ENCODE data around the gene OR56A1. TPM values are rescaled to one million over a fixed set of nuclear protein-coding genes. Genes with fewer than 3 reads are reported as not detected.

Gene OR56A1
- total RNA-seq, 2 donors from 2014 or later: not detected

DNA sequence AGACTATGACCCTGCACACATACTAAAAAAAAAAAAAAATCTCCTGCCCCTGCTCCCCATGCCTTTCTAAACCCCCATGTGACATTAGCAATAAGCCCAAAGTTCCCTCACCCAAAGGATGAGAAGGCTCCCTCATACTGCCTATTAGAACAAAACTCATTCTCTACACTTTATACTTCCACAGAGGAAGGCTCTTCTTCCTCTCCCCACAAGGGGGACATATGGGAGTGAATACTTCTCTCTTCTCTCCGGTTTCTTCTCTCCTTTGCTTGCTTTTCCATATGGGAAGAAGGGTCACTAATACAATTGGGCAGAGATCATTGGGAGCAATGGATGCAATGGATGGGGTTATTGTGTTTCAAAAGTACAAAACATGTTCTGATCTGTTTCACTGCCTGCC, 47.1 kb downstream of the OR56A1 start:
- Histone ChIP-seq H3K27ac (no peak overlapping the region), H3K4me1 (no peaks in the 10 kb centered on the region), H3K9me3 (peaks cover 0 to 19% of the 10 kb centered on the region in 2 donors), H3K4me3 (no peak overlapping the region), H3K36me3 (no peaks in the 10 kb centered on the region), H3K27me3 (no peaks in the 10 kb centered on the region)
- TF ChIP-seq, protein P1, sequence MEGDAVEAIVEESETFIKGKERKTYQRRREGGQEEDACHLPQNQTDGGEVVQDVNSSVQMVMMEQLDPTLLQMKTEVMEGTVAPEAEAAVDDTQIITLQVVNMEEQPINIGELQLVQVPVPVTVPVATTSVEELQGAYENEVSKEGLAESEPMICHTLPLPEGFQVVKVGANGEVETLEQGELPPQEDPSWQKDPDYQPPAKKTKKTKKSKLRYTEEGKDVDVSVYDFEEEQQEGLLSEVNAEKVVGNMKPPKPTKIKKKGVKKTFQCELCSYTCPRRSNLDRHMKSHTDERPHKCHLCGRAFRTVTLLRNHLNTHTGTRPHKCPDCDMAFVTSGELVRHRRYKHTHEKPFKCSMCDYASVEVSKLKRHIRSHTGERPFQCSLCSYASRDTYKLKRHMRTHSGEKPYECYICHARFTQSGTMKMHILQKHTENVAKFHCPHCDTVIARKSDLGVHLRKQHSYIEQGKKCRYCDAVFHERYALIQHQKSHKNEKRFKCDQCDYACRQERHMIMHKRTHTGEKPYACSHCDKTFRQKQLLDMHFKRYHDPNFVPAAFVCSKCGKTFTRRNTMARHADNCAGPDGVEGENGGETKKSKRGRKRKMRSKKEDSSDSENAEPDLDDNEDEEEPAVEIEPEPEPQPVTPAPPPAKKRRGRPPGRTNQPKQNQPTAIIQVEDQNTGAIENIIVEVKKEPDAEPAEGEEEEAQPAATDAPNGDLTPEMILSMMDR (IDR thresholded peaks at IDR 0.05): no peak
- no peak for DNase-seq (ENCODE audit: low spot score)

DNA sequence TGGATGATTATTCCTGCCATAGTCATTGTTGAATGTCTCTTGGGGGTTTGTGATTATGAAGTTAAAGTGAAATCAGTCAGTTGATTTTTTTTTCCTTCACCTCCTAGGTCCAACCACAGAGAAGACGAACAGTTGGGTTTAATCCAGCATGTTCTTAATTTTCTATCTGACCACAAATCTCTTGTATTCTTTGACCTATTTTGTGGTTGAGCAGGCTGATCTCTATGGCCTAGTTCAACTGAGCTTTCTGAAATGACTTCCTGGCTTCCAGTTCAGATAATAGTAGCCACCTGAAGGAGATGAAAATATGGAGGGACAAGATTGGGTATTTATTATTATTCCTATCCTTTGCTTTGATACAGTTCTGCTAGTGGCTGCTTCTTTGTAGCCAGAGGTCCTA, 57.0 kb downstream of the OR56A1 start:
- DNase-seq (ENCODE audit: low spot score): no peak
- no peak overlapping the region for H3K4me3 ChIP-seq
- no peaks in the 10 kb centered on the region for H3K36me3 ChIP-seq
- H3K27me3 ChIP-seq: no peaks in the 10 kb centered on the region
- TF ChIP-seq, protein P1 (IDR thresholded peaks at IDR 0.05): no peak
- no peaks in the 10 kb centered on the region for H3K4me1 ChIP-seq
- no peak overlapping the region for H3K27ac ChIP-seq
- H3K9me3 ChIP-seq: no peaks in the 10 kb centered on the region

Other genes starting within 250 kb of the OR56A1 start
- not detected for gene OR52N5, start 247.4 kb downstream of the OR56A1 start, total RNA-seq
- not detected for gene OR52N1, start 239.5 kb downstream of the OR56A1 start, total RNA-seq
- not detected for gene OR52N2, start 221.8 kb downstream of the OR56A1 start, total RNA-seq
- gene OR52E6, start 188.9 kb downstream of the OR56A1 start, total RNA-seq: not detected
- not detected for gene OR52E8, start 173.1 kb downstream of the OR56A1 start, total RNA-seq
- not detected for gene OR52E4, start 150.1 kb downstream of the OR56A1 start, total RNA-seq
- gene OR52E5, start 137.6 kb downstream of the OR56A1 start, total RNA-seq: not detected
- gene OR56A3, start 88.5 kb downstream of the OR56A1 start, total RNA-seq: not detected
- not detected for gene OR56A5, start 62.3 kb downstream of the OR56A1 start, total RNA-seq
- not detected for gene OR52L1, start 43.8 kb downstream of the OR56A1 start, total RNA-seq
- gene OR56A4, start 23.8 kb downstream of the OR56A1 start, total RNA-seq: not detected
- not detected for gene OR56B4, start 76.9 kb upstream of the OR56A1 start, total RNA-seq
- not detected for gene OR52B2, start 139.6 kb upstream of the OR56A1 start, total RNA-seq
- gene OR52W1, start 168.5 kb upstream of the OR56A1 start, total RNA-seq: not detected
- gene C11orf42, start 174.8 kb upstream of the OR56A1 start, total RNA-seq: not detected
- gene FHIP1B, start 203.9 kb upstream of the OR56A1 start, total RNA-seq: 10 to 100 TPM; 26.7 to 37.6 TPM
- gene CNGA4, start 208.3 kb upstream of the OR56A1 start, total RNA-seq: not detected
- gene CCKBR, start 229.1 kb upstream of the OR56A1 start, total RNA-seq: not detected

Measured in right atrium auricular region (tissue), 2 donors.